GM15510 (cell line): ENCODE results near the gene TMEM80.

Source experiments
- POLR2A ChIP-seq: IDR thresholded peaks from 3 replicates; pipeline ENCODE4 v1.6.1; 2011; ENCODE audit warnings: borderline replicate concordance; ENCODE audit not compliant: insufficient read length; ENCODE audit errors: extremely low read depth

TMEM80 gene

DNA sequence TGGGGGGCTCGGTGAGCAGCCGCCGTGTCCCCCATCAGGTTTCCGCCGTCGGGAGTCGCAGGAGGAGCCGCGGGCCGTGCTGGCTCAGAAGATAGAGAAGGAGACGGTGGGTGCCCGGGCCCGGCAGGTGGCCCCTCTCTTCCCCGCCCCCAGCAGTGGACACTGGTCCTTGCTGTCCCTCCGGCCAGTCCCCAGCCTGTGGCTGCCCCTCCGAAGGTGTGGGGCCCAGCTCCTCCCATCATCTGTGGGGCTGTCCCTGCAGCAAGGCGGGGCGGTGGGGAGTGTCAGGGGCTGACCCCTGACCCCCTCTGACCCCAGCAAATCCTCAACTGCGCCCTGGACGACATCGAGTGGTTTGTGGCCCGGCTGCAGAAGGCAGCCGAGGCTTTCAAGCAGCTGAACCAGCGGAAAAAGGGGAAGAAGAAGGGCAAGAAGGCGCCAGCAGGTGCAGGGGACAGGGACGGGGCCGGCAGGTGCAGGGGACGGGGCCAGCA is 25.7 kb downstream of the TMEM80 start:
- TF ChIP-seq POLR2A: no peak

DNA sequence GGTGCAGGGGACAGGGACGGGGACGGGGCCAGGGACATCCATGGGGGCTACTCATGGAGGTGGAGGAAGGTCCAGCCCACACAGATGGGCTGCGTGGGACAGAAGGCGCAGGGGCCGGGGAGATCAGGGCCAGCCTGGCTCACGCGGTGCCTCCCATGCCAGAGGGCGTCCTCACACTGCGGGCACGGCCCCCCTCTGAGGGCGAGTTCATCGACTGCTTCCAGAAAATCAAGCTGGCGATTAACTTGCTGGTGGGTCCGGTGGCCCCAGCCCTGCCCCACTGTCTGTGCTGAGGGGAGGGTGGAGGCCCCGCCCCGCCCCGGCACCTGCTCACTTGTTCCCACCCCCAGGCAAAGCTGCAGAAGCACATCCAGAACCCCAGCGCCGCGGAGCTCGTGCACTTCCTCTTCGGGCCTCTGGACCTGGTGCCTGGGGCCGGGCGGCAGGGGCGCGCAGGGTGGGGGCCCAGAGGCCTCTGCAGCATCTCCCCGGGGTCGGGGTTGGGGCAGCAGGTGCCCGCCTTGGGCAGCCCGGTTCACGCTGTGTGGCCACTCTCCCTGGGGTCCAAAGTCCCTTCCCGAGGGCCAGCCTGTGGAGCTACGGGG is 26.2 kb downstream of the TMEM80 start:
- no peak for TF ChIP-seq POLR2A

- TF ChIP-seq POLR2A: no peak
Observed at GRCh38 chr11:722346-722811, 26.8 kb downstream of the TMEM80 start.

GRCh38 chr11:723120-723883 is 27.7 kb downstream of the TMEM80 start:
- no peak for TF ChIP-seq POLR2A

- TF ChIP-seq POLR2A: no peak
Observed at GRCh38 chr11:724049-724777, 28.6 kb downstream of the TMEM80 start.

- TF ChIP-seq POLR2A: no peak
Observed at GRCh38 chr11:724778-725386, 29.3 kb downstream of the TMEM80 start.

DNA sequence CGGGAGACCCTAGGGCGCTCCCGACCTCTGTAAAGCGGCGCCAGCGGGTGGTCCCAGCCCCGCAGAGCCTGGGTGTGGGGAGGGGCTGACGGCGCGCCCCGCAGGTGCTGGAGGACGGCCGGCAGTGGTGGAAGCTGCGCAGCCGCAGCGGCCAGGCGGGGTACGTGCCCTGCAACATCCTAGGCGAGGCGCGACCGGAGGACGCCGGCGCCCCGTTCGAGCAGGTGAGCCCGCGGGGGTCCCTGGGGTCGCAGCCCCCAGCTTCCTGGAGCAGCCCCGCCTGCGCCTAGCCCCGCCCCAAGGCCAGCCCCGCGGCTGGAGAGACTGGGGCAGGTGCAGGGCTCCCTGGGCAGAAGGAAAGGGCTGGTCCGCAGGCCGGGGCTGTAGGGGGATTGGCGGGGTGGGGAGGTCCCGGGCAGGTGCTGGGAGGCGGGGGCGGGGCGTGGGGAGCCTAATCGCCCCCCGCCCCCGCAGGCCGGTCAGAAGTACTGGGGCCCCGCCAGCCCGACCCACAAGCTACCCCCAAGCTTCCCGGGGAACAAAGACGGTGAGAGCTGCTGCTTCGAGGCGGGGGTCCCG is 30.1 kb downstream of the TMEM80 start:
- TF ChIP-seq POLR2A: peak; percentile 48

GRCh38 chr11:726278-727220 is 30.9 kb downstream of the TMEM80 start:
- peak; percentile 25 for TF ChIP-seq POLR2A

DNA sequence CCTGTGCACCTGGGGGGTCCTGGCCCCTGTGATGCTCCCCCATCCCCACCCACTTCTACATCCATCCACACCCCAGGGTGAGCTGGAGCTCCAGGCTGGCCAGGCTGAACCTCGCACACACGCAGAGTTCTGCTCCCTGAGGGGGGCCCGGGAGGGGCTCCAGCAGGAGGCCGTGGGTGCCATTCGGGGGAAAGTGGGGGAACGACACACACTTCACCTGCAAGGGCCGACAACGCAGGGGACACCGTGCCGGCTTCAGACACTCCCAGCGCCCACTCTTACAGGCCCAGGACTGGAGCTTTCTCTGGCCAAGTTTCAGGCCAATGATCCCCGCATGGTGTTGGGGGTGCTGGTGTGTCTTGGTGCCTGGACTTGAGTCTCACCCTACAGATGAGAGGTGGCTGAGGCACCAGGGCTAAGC is 31.7 kb downstream of the TMEM80 start:
- no peak for TF ChIP-seq POLR2A

DNA sequence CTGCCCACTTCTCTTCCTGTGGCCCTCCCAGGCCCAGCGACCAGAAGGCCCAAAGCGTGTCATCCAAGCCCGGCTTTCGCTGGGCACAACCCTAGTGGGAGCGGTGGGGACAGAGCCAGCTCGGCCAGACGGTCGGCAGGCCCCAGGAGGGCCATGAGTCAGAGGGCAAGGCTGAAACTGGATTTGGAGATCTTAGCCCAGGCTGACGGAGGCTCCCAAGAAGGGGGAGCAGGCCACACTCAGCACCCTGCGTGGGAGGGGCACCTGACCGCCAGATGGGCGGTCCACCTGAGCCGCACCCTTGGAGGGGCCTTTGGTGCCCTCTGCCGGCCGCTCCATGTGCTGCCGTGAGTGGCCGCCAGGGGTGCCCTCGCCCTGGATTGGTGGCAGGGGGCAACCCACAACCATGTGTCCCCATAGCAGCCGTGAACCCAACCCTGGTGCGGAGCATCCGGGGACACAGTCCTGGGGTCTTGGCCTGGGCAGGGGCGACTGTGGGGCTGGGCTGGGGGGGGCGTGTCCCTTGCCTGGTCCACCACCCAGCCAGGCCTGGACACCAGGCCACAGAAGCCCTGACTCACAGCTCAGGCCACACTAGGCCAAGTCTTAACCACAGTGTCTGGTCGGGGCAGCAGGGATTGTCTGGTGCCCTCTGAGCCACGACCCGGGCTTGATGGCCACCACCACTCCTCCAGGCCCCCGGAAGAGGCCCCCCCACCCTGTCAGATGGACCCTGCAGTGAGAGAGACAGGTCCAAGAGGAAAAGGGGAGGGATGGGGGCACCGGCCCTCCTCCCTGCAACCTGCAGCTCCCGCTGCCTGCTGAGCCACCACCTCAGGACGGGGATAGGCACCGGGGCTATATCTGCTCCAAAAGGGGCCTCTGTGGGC is 32.5 kb downstream of the TMEM80 start:
- TF ChIP-seq POLR2A: no peak

GRCh38 chr11:728901-729491 is 33.4 kb downstream of the TMEM80 start:
- no peak for TF ChIP-seq POLR2A

GRCh38 chr11:729492-730074 is 34.0 kb downstream of the TMEM80 start:
- no peak for TF ChIP-seq POLR2A

GRCh38 chr11:733072-733471 is 37.5 kb downstream of the TMEM80 start:
- no peak for TF ChIP-seq POLR2A

- no peak for TF ChIP-seq POLR2A
Observed at GRCh38 chr11:737366-737765, 41.8 kb downstream of the TMEM80 start.
